NCI-H446 treated with DMSO at 0.1 percent for 48 hours (cell line): ENCODE data around the gene SLC46A1.

Experiments
- DNase-seq: peaks from one replicate; lab custom pipeline; 2025; lab: John Stamatoyannopoulos, UW

SLC46A1 gene

DNA sequence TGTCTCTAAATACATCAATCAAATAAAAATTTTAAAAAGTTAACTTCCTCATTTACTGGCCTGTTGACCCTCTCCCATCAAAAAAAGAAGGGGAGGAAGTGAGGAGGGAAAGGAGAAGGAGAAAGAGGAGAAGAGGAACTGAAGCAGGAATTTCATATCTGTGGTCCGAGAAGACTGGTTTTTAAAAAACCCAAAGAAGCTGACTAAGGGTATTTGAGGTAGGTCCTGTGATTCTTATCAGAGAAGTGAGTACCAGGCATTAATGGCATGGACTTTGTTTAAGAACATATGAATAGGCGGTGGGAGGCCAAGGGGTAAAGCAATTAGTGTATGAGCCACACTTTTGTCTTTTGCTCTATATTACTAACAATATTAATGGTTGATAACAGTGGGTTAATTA lies 2.0 kb downstream of the SLC46A1 start:
- DNase-seq: no peak

DNA sequence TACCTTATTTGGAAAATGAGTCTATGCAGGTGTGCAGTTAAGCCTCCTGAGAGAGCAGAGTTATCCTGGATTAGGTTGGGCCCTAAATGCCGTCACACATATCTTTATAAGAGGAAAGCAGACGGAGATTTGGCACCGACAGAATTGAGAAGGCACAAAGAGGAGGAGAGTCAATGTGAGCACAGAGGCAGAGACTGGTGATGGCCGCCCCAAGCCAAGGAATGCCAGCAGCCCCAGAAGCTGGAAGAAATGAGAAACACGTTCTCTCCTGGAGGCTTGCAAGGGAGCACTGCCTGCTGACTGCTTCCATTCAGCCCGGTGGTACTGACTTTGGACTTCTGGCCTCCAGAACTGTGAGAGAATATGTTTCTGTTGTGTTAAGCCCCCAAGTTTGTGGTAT lies 3.2 kb downstream of the SLC46A1 start:
- DNase-seq: no peak

DNA sequence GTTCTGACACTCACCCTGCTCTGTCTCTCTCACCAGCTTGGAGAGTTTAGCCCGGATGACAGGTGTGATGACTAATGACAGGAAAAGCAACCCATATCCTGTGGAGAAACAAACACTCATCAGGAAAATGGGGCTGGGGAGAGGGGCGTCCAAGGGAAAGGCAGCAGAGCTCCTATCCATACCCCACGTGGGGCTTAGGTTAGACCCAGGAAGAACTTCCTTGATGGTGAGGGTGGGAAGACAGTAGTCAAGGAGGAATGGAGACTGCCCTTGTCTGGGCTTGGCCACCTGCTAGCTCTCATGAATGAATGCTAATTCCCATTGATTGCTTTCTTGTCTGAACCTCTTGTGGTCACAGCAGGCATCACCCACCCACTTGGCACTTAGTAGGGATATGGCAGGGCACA lies 3.8 kb downstream of the SLC46A1 start:
- DNase-seq: no peak

DNA sequence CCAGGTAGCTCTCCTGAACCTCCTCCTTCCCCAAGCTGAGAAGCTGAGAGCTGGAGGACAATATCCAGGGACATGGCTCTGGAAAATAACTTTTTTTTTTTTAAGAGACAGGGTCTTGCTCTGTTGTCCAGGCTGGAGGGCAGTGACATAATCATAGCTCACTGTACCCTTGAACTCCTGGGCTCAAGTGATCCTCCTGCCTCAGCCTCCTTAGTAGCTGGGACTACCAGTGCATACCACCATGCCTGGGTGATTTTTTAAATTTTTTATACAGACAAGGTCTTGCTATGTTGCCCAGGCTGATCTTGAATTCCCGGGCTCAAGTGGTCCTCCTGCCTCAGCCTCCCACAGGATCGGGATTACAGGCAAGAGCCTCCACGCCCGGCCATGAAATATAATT lies 6.2 kb downstream of the SLC46A1 start:
- no peak for DNase-seq

DNA sequence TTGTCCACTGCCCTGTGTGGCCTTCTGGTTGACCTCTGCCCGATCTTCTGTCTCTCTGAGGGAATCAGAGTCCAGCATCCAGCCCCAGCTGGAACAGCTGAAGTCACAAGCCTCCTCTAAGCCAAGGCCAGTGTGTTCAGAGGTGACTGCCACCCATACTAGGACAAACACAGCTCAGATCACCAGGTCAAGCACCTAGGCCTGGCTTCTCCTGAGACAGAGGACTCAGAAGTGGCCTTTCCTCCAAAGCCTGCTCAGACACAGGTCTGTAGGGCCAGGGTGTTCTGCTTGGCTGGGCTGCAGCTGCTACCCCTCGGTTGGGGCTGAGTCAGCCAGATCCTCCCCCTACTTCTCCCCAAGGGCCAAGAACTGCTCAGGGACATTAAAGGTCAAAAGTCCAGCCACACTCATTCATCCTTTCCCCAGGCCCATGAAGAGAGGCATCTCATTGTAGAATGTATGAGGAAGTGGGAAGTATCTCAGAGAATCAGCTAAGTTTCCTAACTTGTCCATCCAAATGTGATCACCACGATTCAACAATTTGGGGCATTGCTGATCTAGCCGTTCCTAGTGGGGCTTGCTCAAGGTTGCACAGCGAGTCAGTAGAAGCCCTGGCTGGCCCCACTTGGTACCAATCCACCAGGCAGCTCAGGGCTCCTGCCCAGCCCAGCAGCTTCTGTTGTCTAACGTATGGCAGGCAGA lies 7.6 kb downstream of the SLC46A1 start:
- no peak for DNase-seq

DNA sequence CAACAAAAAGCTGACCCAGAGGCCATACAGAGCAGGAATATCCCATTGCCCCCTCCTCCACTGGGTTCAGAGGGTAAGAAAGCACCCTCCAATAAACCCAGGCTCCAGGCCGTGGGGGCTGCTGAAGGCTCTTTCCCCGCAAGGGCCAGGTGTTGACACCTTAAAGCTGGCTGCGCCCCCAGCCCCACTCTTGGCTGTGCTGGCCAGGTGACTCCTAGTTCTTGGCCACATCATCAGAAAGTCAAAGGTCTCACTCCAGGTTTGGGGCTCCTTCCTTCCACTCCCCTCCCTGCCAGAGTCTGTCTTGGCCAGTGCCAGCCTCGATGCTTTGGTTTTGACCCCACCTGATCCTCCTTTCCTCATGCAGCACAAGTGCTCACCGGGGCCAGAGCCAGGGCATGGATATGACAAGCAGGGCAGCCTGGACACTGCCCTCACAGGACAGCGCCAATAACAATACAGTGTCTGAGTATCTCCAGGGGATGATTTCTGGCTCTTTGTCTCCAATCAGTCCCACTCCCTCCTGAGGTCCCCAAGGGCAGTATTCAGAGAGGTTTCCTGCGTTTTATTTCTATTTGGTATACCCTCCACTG lies 8.2 kb downstream of the SLC46A1 start:
- DNase-seq: no peak

DNA sequence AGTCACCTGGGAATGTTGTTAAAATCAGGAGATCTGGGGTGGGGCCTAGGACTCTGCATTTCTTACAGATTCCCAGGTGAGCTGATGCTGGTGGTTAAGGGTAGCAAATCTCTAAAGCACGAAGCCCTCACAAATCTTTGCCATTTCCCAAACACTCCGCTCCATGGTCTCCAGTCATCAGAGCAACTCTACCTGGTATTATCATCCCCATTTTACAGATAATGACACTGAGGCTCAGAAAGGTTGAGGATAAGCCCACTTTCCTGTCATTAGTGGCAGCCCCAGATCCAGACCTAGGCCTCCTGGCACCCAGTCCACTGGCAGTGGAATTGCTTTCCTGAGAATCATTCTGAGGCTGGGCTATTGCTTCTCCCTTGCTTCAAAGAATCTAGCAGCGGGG lies 8.7 kb downstream of the SLC46A1 start:
- DNase-seq: no peak

DNA sequence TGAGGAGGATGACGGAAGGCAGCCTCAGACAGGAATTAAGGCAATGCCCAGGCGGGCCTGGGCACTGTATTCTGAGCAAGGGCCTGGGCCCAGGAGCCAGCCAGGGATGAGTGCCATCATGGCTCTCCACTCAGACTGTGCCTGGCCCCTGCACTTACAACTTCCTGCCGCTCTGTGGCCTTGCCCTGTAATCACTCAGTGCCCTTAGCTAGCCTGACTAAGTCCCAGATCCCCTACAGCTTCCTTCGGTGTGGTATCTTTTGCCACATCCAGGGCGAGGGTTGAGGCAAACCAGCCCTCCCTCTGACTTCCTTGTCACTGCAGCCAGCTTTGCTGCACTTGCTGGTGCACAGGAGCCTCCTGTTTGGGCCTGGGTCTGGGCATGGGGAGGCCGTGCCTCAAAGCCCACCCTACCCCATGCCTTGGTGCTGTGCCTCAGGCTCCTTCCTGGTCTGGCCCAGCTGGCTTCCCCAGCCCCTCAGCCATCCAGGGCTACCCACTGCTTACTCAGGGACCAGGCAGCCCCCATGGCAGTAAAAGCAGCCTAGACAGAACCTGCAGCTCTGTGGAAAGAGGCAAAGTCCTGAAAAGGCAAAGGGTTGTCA lies 9.3 kb downstream of the SLC46A1 start:
- no peak for DNase-seq

DNA sequence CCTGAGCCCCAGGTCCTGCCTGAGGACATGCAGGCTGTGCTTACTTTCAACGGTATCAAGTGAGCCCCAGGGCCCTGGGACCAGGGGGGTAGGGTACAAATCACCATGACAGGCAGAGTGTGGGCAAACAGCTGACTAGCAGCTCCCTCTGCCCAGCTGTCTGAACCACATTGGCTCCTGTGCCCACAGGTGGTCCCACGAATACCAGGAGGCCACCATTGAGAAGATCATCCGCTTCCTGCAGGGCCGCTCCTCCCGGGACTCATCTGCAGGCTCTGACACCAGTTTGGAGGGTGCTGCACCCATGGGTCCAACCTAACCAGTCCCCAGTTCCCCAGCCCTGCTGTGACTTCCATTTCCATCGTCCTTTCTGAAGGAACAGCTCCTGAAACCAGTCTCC lies 10.0 kb downstream of the SLC46A1 start:
- DNase-seq: no peak

DNA sequence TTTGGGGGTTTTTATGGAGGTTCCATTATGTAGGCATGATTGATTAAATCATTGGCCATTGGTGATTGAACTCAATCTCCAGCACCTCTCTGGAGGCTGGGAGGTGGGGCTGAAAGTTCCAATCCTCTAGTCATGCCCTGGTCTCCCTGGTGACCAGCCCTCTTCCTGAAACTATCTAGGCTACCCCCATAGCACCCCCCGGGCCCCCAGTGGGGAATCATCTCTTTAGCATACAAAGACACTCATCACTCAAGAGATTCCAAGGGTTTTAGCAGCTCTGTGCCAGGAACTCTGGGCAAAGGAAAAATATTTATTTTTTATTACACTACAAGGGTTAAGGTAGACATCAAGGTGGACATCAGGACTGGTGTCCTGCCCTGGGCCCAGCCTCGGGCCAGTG lies 10.6 kb downstream of the SLC46A1 start:
- no peak for DNase-seq

DNA sequence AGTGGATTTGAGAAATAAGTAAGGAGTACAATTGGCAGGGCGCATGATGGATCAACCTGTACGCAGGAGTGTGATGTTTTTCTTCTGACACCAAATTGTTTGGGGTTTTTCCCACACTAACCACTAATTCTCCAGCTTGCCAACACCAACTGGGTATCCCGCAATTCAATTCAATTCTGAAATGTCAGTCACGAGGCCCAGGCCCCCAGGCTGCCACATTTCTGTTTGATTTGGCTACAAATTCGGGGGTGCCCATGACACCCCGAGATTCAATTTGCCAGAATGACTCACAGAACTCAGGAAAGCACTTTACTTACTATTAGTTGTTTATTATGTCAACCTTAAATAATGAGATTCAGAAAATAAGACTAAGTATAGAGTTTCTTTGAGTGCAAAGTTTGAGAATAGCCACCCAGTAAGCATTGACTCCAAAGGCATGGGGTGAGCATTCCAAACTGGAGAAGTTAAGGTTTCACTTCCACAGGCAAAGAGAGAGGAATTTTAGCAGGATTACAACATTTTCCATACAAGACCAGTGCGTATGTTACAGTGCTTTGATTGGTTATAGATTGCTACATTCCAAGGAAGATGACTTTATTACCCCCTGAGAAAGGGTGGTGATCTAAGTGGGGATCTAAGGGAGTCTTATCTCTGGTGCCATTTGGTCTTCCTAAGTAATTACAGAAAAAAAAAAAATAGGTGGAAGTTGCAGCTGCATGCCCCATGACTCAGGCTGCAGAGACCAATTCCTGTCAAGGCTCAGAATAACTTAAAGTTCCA lies 11.5 kb downstream of the SLC46A1 start:
- no peak for DNase-seq

DNA sequence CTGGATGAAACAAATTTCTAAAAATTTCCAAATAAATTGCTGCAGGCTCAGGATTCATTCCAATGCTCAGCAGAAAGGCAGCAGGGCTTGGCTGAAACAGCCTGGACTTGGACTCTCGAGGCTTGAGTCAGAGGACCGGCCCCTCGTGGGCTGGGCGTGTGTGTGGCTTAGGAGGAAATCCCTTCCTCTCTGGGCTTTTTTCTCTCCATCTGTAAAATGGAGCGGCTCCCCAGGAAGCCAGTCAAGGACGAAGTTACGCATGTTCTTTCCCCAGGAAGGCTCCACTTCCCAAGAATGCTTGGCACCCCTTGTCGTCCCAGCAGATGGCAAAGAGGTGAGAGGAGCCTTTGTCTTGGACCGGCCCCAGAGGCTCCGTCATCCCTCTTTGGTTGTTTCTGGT lies 13.5 kb downstream of the SLC46A1 start:
- no peak for DNase-seq

DNA sequence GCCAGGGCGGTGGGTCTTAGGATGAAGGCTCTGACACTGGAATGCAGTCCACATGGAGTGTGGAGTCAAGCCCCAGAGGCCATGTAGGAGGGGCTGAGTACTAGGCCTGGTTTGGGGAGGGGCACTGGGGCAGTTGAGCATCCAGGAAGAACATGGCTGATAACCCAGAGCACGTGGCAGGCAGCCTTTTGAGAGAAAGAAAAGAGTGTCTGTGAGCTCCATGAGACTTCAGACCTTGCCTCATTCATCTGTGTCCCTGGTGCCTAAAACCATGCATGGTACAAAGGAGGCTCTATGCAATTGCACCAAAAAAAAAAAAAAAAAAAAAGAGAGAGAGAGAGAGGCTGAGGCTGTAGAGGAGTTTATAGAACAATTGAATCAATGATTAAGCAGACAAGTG lies 14.6 kb downstream of the SLC46A1 start:
- DNase-seq: no peak

DNA sequence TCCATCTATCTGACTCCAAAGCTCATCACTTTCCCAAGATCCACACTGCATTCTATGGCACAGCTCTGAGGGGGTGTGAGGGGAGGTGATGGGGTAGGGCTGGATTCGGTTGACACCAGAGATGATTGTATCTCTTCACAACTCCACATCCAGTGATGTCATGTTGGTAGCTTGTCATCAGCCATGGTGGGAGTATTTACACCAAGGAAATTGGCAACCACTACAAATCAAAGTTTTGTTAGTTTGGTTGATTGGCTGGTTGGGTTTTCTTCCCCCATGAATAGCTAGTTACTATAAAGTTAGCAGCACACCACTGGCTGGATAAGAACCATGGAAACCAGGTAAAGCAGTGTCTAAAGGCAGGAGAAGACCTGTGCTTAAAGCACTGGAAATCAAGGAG lies 15.0 kb downstream of the SLC46A1 start:
- DNase-seq: no peak

DNA sequence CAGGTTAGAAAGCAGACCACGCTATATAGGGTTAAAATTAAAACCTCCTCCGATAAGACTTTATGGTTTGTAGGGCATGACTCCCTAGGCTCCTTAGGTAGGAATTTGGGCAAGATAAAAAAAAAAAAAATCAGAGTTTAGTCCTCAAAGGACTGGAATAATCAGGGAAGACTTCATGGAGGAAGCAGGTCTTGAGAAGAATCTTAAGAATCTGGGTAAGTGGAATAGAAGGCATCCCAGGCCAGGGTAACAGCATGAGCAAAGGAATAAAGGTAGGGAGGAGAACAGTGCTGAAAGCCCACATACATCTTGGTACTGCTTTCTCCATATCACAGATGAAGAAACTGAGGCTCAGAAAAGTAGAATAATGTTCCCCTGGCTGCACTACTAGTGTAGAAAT lies 15.4 kb downstream of the SLC46A1 start:
- no peak for DNase-seq

DNA sequence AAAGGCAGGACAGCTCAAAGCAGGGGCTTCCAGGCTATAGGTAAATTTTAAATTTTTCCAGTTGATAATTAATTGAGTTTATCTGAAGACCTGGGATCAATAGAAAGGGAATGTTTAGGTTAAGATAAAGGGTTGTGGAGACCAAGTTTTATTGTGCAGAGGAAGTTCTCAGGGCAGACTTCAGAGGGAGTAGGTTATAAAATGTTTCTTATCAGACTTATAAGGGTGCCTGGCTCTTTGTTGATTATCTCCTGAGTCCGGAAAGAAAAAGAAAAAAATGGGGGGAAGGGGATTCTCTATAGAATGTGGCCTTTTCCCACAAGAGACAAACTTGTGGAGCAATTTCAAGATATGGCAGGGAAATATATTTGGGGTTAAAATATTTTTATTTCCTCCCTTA lies 15.9 kb downstream of the SLC46A1 start:
- no peak for DNase-seq

DNA sequence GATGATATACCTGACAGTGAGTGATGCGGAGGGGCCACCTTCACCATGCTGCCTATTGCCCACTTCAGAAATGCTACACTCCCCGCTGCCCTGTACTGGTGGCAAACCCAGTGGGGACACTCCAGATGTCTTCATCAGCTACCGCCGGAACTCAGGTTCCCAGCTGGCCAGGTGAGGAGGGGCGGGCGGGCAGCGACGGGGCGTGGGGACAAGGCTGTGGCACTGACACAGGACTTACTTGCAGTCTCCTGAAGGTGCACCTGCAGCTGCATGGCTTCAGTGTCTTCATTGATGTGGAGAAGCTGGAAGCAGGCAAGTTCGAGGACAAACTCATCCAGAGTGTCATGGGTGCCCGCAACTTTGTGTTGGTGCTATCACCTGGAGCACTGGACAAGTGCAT lies 17.9 kb downstream of the SLC46A1 start:
- no peak for DNase-seq

DNA sequence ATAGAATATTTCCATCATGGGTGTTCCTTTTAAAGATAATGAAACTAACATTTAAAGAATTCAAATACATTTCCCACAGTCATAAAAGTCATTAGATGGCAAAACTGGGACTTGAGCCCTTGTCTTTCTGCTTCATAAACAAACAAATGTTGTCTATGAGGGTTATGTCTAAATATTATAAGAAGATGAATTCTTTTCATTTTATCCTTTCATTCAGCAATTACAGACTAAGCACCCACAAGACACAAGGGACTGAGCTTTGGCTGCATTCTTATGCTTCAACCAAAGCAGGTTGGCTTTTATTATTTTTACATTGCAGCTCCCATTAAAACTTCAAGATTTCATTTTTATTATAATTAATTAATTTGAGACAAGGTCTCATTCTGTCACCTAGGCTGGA lies 19.6 kb downstream of the SLC46A1 start:
- no peak for DNase-seq

DNA sequence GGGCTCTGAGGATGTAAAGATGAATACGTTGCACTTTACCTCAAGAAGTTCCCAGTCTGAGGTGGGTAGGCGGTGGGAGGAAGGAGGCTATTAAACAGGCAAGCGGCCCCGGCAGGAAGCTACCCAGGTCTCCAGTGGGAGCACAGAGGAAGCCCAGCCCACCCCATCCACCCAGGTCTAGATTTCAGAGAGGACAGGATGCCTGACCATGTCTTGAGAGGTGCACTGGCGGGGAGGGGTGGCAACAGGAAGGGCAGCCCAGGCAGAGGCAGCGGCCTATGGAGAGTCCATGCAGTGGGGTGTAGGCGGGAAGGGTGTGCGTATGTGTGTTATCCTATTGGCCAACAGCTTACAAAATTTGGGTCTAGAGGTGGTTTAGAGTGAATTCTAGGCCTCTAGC lies 20.6 kb downstream of the SLC46A1 start:
- no peak for DNase-seq

DNA sequence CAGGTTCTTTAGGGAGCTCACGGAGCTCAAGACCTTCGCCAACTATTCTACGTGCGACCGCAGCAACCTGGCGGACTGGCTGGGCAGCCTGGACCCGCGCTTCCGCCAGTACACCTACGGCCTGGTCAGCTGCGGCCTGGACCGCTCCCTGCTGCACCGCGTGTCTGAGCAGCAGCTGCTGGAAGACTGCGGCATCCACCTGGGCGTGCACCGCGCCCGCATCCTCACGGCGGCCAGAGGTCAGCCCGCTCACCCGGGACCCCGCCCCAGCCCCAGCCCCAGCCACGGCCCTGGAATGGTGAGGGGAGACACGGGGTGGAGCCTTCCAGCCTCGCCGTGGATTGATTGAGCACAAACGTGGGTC lies 21.0 kb downstream of the SLC46A1 start:
- no peak for DNase-seq

DNA sequence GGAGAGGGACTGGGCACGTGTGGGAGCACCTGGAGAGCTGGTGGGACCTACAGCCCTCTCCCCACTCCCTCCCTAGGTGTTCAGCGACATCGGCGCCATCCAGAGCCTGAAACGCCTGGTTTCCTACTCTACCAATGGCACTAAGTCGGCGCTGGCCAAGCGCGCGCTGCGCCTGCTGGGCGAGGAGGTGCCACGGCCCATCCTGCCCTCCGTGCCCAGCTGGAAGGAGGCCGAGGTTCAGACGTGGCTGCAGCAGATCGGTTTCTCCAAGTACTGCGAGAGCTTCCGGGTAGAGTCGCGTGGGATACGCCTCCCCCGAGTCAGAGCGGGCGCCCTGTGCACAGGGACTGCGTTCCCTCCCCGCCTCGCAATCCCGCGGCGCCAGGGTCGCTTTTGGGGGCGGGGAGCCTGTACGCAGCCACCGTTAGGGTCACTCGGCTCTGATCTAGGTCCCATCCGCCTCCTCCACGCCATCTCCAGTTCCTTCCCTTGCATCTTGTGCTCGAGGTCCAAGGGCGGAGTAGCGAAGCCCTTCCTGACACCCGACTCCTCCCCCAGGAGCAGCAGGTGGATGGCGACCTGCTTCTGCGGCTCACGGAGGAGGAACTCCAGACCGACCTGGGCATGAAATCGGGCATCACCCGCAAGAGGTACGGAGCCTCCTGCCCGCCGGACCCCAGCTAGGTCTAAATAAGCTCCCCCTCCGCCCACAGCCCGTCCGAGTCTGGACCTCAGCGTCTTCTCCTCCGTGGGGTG lies 21.6 kb downstream of the SLC46A1 start:
- no peak for DNase-seq

DNA sequence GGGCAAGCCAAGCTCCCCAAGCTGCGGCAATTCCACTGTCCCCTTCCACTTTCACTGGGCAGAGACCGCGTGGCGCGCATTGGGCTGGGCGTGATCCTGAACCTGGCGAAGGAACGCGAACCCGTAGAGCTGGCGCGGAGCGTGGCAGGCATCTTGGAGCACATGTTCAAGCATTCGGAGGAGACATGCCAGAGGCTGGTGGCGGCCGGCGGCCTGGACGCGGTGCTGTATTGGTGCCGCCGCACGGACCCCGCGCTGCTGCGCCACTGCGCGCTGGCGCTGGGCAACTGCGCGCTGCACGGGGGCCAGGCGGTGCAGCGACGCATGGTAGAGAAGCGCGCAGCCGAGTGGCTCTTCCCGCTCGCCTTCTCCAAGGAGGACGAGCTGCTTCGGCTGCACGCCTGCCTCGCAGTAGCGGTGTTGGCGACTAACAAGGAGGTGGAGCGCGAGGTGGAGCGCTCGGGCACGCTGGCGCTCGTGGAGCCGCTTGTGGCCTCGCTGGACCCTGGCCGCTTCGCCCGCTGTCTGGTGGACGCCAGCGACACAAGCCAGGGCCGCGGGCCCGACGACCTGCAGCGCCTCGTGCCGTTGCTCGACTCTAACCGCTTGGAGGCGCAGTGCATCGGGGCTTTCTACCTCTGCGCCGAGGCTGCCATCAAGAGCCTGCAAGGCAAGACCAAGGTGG lies 24.7 kb downstream of the SLC46A1 start:
- DNase-seq: no peak
